Measurements from ENCODE around the gene MEPCE. TPM values are rescaled to one million over a fixed set of nuclear protein-coding genes. Genes with fewer than 3 reads are reported as not detected.

Gene MEPCE
- total RNA-seq, 2 experiments from 2014 or later, result 49.1 to 50.5 TPM

- H3K4me1 Mint-ChIP-seq, result peaks cover 2% of the 10 kb centered on the region
- peaks cover 29% of the 10 kb centered on the region for H3K36me3 Mint-ChIP-seq (ENCODE audit: low read depth)
- H3K4me3 Mint-ChIP-seq, result no peak within 1 kb of the TSS
- DNase-seq, result no peak
- CTCF ChIA-PET, result interaction anchor here (1.0 to 1.7 kb wide), 5 partner anchors 9 to 102 kb away, joined by 3 to 5 read pairs (median 3); no protein-coding TSS in a partner anchor
- no peak within 1 kb of the TSS for H3K27ac Mint-ChIP-seq
- POLR2A ChIA-PET, result no interaction called here
- H3K27me3 Mint-ChIP-seq, result no peaks in the 10 kb centered on the region
- H3K9me3 Mint-ChIP-seq, result no peaks in the 10 kb centered on the region
These were observed 34.6 kb downstream of the MEPCE start, which contains the start of gene SPACDR for GRCh38 chr7:100464210-100464660. TSS of gene SPACDR (minus strand) at chr7:100464260. CDS start at chr7:100464025, 235 bp downstream.

DNA sequence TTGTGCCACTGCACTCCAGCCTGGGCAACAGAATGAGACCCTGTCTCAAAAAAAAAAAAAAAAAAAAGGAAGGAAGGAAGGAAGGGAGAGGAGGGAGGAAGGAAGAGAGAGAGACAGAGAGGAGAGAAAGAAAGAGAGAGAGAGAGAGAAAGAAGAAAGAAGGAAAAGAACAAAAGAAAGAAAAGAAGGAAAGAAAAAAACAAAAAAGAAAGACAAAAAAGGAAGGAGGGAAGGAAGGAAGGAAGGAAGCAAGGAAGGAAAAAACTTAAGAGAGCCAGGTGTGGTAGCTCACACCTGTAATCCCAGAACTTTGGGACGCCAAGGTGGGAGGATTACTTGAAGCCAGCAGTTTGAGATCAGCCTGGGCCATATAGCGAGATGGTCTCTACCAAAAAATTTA lies 35.2 kb downstream of the MEPCE start:
- Mint-ChIP-seq H3K36me3 (ENCODE audit: low read depth) (peaks cover 27% of the 10 kb centered on the region), H3K27ac (no peak overlapping the region), H3K4me3 (no peak overlapping the region), H3K27me3 (no peaks in the 10 kb centered on the region), H3K9me3 (no peaks in the 10 kb centered on the region), H3K4me1 (peaks cover 6% of the 10 kb centered on the region)
- ChIA-PET POLR2A (no interaction called here), CTCF (interaction anchor here (1.0 to 1.4 kb wide), 6 partner anchors 10 to 101 kb away, joined by 3 to 5 read pairs (median 3); no protein-coding TSS in a partner anchor)
- DNase-seq, result no peak

GRCh38 chr7:100465299-100465698 lies 35.7 kb downstream of the MEPCE start:
- no peak for DNase-seq
- H3K36me3 Mint-ChIP-seq (ENCODE audit: low read depth), result peaks cover 30% of the 10 kb centered on the region
- H3K27me3 Mint-ChIP-seq, result no peaks in the 10 kb centered on the region
- H3K9me3 Mint-ChIP-seq, result no peaks in the 10 kb centered on the region
- ChIA-PET POLR2A (no interaction called here), CTCF (interaction anchor here (1.0 to 1.4 kb wide), 6 partner anchors 9 to 100 kb away, joined by 3 to 5 read pairs (median 3); no protein-coding TSS in a partner anchor)
- no peak overlapping the region for H3K4me3 Mint-ChIP-seq
- H3K4me1 Mint-ChIP-seq, result peaks cover 9% of the 10 kb centered on the region
- no peak overlapping the region for H3K27ac Mint-ChIP-seq

- Mint-ChIP-seq H3K36me3 (ENCODE audit: low read depth) (peaks cover 26% of the 10 kb centered on the region), H3K27ac (no peak overlapping the region), H3K4me3 (no peak overlapping the region), H3K27me3 (no peaks in the 10 kb centered on the region), H3K9me3 (no peaks in the 10 kb centered on the region), H3K4me1 (peaks cover 9% of the 10 kb centered on the region)
- ChIA-PET POLR2A (no interaction called here), CTCF (interaction anchor here (1.0 to 1.4 kb wide), 4 partner anchors 9 to 94 kb away, joined by 3 to 5 read pairs (median 4); no protein-coding TSS in a partner anchor)
- no peak for DNase-seq
These were observed 36.2 kb downstream of the MEPCE start for GRCh38 chr7:100465702-100466311.

DNA sequence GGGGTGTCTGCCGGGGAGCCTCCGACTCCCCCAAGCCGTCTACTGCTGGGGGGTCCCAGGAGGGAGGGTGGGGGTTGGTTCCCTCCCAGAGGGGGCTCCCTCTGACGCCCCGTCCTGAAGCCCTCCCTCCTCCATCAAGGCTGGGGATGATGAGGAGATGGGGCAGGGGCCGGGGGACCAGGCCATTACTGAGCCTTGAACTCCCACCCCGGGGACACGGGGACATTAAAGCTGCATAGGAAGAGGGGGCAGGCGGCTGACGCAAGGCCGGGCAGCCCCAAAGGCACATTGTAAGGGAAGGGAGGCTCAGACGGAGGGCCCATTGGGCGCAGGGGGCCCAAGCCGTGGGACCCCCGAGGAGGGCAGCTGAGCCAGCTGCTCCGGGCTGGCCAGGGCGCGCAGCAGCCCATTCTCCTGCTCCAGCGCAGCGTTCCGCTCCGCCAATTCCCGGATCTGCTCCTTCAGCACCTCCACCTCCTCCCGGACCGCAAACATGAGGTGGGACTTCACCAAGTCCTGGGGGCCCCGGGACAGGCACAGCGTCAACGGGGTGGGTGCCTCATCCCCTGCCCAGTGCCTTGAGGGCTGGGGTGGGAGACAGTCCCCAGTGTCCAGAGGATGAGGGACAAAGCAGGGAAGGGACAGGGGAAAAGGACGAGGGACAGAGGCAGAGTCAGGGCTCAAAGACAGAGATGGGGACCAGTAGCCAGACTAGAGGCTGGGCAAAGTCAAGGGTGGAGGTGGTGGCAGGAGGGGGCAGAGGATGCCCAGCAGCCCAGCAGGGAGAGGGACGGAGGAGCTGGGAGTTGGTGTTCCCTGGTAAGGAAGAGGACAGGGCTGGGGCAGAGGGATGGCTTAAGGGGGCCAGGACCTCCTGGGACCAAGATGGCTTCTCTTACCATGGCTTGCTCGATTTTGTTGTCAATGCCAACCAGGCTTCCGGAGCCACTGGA lies 37.3 kb downstream of the MEPCE start:
- CTCF ChIA-PET, result no interaction called here
- peak overlapping the region; percentile 31 for H3K27ac Mint-ChIP-seq
- H3K27me3 Mint-ChIP-seq, result no peaks in the 10 kb centered on the region
- DNase-seq, result no peak
- peaks cover 24% of the 10 kb centered on the region for H3K36me3 Mint-ChIP-seq (ENCODE audit: low read depth)
- POLR2A ChIA-PET, result no interaction called here
- H3K9me3 Mint-ChIP-seq, result no peaks in the 10 kb centered on the region
- no peak overlapping the region for H3K4me3 Mint-ChIP-seq
- peaks cover 9% of the 10 kb centered on the region for H3K4me1 Mint-ChIP-seq

- ChIA-PET CTCF (interaction anchor here (1.1 kb wide), 2 partner anchors 82 to 119 kb away, joined by 3 read pairs; partner anchors contain the start of gene FBXO24), POLR2A (no interaction called here)
- Mint-ChIP-seq H3K4me3 (no peak overlapping the region), H3K9me3 (no peaks in the 10 kb centered on the region), H3K27me3 (no peaks in the 10 kb centered on the region), H3K36me3 (ENCODE audit: low read depth) (peaks cover 24% of the 10 kb centered on the region), H3K27ac (peak overlapping the region; percentile 31), H3K4me1 (peaks cover 11% of the 10 kb centered on the region)
- DNase-seq, result no peak
These were observed 38.2 kb downstream of the MEPCE start for GRCh38 chr7:100467638-100468373.

DNA sequence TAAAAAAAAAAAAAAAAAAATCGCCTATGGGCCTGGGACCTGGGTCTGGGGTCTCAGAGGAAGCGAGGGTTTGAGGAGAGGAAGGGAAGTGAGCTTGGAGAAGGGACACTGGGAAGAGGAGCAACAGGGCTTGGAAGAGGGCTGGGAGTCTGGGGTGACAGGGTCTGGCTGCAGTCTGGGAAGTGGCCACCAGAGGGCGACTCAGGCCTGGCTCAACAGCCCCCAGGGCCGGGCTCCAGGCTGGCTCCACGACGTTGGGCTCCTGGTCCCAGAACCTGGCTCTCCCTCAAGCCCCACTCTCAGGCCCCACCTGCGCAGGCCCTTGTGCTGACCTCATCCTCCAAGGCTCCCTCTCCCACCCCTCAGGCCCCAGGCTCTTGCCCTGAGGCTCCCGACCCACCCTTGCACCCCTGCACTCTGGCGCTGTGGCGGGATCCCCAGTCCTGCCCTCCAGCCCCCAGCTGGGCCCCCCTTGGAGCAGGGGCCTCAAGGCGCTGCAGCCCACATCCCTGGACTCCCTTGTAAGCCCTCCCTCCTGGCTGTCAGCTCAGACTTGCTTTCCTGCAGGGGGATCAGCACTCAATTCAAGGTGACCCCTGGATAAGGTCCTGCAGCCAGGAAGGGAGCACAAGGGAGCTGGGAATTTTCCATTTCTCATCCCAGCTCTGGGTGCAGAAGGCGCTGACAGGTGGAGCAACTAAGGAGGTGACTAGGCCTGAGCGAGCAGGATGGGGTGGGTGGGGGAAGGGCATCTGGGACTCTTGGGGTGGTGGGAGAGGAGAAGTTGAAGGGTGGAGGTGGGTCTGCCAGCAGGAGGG lies 39.8 kb downstream of the MEPCE start:
- peak; percentile 81 for DNase-seq
- peaks cover 28% of the 10 kb centered on the region for H3K4me1 Mint-ChIP-seq
- peak overlapping the region; percentile 50 for H3K27ac Mint-ChIP-seq
- no peaks in the 10 kb centered on the region for H3K27me3 Mint-ChIP-seq
- ChIA-PET CTCF (interaction anchor here (0.5 to 3.5 kb wide), 21 partner anchors 8 to 491 kb away, joined by 3 to 13 read pairs (median 3); partner anchors contain the start of genes FBXO24, LRCH4, MEPCE and POP7), POLR2A (no interaction called here)
- no peak overlapping the region for H3K4me3 Mint-ChIP-seq
- H3K9me3 Mint-ChIP-seq, result no peaks in the 10 kb centered on the region
- H3K36me3 Mint-ChIP-seq (ENCODE audit: low read depth), result peaks cover 36% of the 10 kb centered on the region

DNA sequence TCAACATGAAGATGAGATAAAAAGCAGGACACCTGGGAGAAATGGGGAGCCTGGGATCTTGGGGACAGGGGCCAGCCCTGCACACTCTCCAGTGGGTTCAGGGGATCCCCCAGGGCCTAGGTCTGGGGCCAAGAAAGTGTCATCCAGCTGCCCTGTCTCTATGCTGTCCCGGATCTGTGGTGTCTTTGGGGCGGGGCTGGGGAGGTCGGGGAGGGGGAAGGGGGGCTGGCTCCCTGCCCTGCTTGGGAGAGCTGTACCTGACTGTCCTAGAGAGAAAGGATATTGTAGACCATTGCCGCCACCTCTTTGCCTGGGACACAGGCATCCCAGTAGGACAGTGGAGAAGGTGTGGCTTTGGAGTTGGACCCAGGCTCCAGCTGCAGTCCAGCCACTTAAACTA lies 41.4 kb downstream of the MEPCE start:
- H3K27me3 Mint-ChIP-seq, result no peaks in the 10 kb centered on the region
- H3K4me1 Mint-ChIP-seq, result peaks cover 40% of the 10 kb centered on the region
- H3K27ac Mint-ChIP-seq, result no peak overlapping the region
- no peak for DNase-seq
- POLR2A ChIA-PET, result no interaction called here
- CTCF ChIA-PET, result interaction anchor here (0.5 to 3.5 kb wide), 2 partner anchors 88 to 624 kb away, joined by 5 to 13 read pairs; no protein-coding TSS in a partner anchor
- no peak overlapping the region for H3K4me3 Mint-ChIP-seq
- peaks cover 42% of the 10 kb centered on the region for H3K36me3 Mint-ChIP-seq (ENCODE audit: low read depth)
- no peaks in the 10 kb centered on the region for H3K9me3 Mint-ChIP-seq

DNA sequence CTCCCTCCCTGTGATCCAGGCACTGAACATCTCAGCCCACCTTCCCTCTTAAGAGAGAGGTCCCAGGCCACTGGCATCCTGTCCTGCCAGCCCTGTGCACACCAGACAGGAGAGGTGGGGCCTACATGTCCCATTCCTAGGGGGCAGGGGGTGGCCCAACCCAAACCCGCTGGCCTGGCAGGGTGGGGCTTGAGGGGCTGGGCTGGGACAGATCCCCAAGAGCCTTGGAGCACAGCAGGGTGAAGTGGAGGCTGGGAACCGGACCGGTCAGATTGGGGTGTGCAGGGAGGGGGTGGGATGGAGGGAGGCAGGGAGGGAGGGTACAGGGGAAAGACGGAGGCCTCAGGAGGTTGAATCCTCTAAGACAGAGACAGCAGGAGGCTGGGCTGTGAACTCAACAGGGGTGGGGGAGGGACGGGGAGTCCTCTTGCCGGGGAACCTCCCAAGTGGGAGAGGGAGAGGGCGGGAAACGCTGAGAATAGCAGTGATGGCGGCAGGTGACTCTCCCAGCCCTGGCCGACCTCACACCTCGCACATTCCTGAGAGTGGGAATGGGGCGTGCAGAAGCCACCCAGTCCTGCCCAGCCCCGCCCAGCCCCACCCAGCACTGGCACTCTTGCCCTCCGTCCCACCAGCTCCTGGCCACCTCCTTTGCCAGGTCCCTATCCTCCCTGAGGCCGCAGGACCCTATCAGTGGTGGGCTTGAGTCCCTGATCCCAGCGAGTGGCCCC lies 42.7 kb downstream of the MEPCE start:
- Mint-ChIP-seq H3K4me3 (no peak overlapping the region), H3K27me3 (no peaks in the 10 kb centered on the region), H3K27ac (no peak overlapping the region), H3K4me1 (peaks cover 51% of the 10 kb centered on the region), H3K36me3 (ENCODE audit: low read depth) (peaks cover 50% of the 10 kb centered on the region), H3K9me3 (no peaks in the 10 kb centered on the region)
- ChIA-PET POLR2A (no interaction called here), CTCF (interaction anchor here (0.9 to 3.5 kb wide), 3 partner anchors 10 to 380 kb away, joined by 3 to 13 read pairs (median 8); partner anchors contain the start of gene SLC12A9)
- no peak for DNase-seq

- no peaks in the 10 kb centered on the region for H3K27me3 Mint-ChIP-seq
- H3K36me3 Mint-ChIP-seq (ENCODE audit: low read depth), result peaks cover 50% of the 10 kb centered on the region
- POLR2A ChIA-PET, result no interaction called here
- DNase-seq, result no peak
- peak overlapping the region; percentile 66 for H3K27ac Mint-ChIP-seq
- H3K4me1 Mint-ChIP-seq, result peaks cover 51% of the 10 kb centered on the region
- no peak overlapping the region for H3K4me3 Mint-ChIP-seq
- H3K9me3 Mint-ChIP-seq, result no peaks in the 10 kb centered on the region
- CTCF ChIA-PET, result interaction anchor here (0.7 to 3.5 kb wide), 5 partner anchors 10 to 379 kb away, joined by 3 to 14 read pairs (median 3); partner anchors contain the start of genes PPP1R35 and SLC12A9
These were observed 43.3 kb downstream of the MEPCE start for GRCh38 chr7:100472854-100473499.

- Mint-ChIP-seq H3K27ac (peak overlapping the region; percentile 82), H3K27me3 (no peaks in the 10 kb centered on the region), H3K9me3 (no peaks in the 10 kb centered on the region), H3K4me1 (peaks cover 48% of the 10 kb centered on the region), H3K4me3 (peak overlapping the region; percentile 98), H3K36me3 (ENCODE audit: low read depth) (peaks cover 47% of the 10 kb centered on the region)
- no peak for DNase-seq
- POLR2A ChIA-PET, result no interaction called here
- CTCF ChIA-PET, result interaction anchor here (0.5 to 3.5 kb wide), 3 partner anchors 12 to 84 kb away, joined by 3 to 14 read pairs (median 4); partner anchors contain the start of gene SPACDR
These were observed 45.9 kb downstream of the MEPCE start for GRCh38 chr7:100475549-100475948.

Measured in activated CD4-positive, alpha-beta T cell treated with anti-CD3 and anti-CD28 coated beads, Interleukin-2, amount 10 ng/mL, durations not matched to agents 7 days and 5 days (primary cell).